ENCODE measurements around the gene CTAGE1. TPM values are rescaled to one million over a fixed set of nuclear protein-coding genes. Genes with fewer than 3 reads are reported as not detected.

The CTAGE1 gene
- total RNA-seq, 4 donors from 2014 or later: not detected

- H3K4me3 ChIP-seq: no peak overlapping the region
- TF ChIP-seq EP300 (IDR thresholded peaks at IDR 0.05) (no peak), POLR2AphosphoS5 (IDR thresholded peaks at IDR 0.05) (no peak), CTCF (IDR thresholded peaks at IDR 0.05) (no peak), POLR2A (IDR thresholded peaks at IDR 0.05; ENCODE audit: low read depth) (no peak)
- WGBS: 73% methylated on average over 5 of the region's 5 CpGs
Measured at GRCh38 chr18:22411446-22411845, 6.3 kb downstream of the CTAGE1 start.

GRCh38 chr18:22410126-22410525, 7.6 kb downstream of the CTAGE1 start:
- Histone ChIP-seq H3K4me1 (no peaks in the 10 kb centered on the region), H3K27ac (replicated peaks in 1 of 4) (no peak overlapping the region), H3K9me3 (peaks cover 0 to 13% (median 8%) of the 10 kb centered on the region in 4 donors), H3K4me3 (no peak overlapping the region), H3K27me3 (no peaks in the 10 kb centered on the region), H3K36me3 (no peaks in the 10 kb centered on the region)
- 89% methylated on average over 3 of the region's 3 CpGs for WGBS
- DNase-seq (ENCODE audit: extremely low spot score): no peak
- TF ChIP-seq POLR2AphosphoS5 (IDR thresholded peaks at IDR 0.05): no peak
- no peak for TF ChIP-seq CTCF (IDR thresholded peaks at IDR 0.05)
- TF ChIP-seq POLR2A (IDR thresholded peaks at IDR 0.05; ENCODE audit: low read depth): no peak
- no peak for TF ChIP-seq EP300 (IDR thresholded peaks at IDR 0.05)
- intact Hi-C loops (cut with DNase I): no loop called here

More at GRCh38 chr18:22411446-22411845, 6.3 kb downstream of the CTAGE1 start:
- H3K9me3 ChIP-seq: no peaks in the 10 kb centered on the region
- no peaks in the 10 kb centered on the region for H3K27me3 ChIP-seq
- no peak for DNase-seq (ENCODE audit: extremely low spot score)
- no peaks in the 10 kb centered on the region for H3K36me3 ChIP-seq
- intact Hi-C loops (cut with DNase I): no loop called here
- no peak overlapping the region for H3K27ac ChIP-seq (replicated peaks in 1 of 4)
- H3K4me1 ChIP-seq: no peaks in the 10 kb centered on the region

- Histone ChIP-seq H3K27ac (replicated peaks in 1 of 4) (no peak overlapping the region), H3K9me3 (peaks cover 0 to 19% (median 12%) of the 10 kb centered on the region in 4 donors), H3K4me1 (no peaks in the 10 kb centered on the region), H3K27me3 (no peaks in the 10 kb centered on the region), H3K36me3 (no peaks in the 10 kb centered on the region), H3K4me3 (no peak overlapping the region)
- DNase-seq (ENCODE audit: extremely low spot score): no peak
- 62% methylated on average over 1 of the region's 1 CpG for WGBS
- TF ChIP-seq POLR2AphosphoS5 (IDR thresholded peaks at IDR 0.05): no peak
- no peak for TF ChIP-seq POLR2A (IDR thresholded peaks at IDR 0.05; ENCODE audit: low read depth)
- TF ChIP-seq CTCF (IDR thresholded peaks at IDR 0.05): no peak
- TF ChIP-seq EP300 (IDR thresholded peaks at IDR 0.05): no peak
- intact Hi-C loops (cut with DNase I): no loop called here
Measured at GRCh38 chr18:22409445-22409844, 8.3 kb downstream of the CTAGE1 start.

- Histone ChIP-seq H3K36me3 (no peaks in the 10 kb centered on the region), H3K4me3 (no peak overlapping the region), H3K9me3 (peaks cover 0 to 24% (median 12%) of the 10 kb centered on the region in 4 donors), H3K4me1 (no peaks in the 10 kb centered on the region), H3K27ac (replicated peaks in 1 of 4) (no peak overlapping the region), H3K27me3 (no peaks in the 10 kb centered on the region)
- no peak for DNase-seq (ENCODE audit: extremely low spot score)
- intact Hi-C loops (cut with DNase I): no loop called here
- WGBS: 92% methylated on average over 3 of the region's 3 CpGs
- TF ChIP-seq POLR2A (IDR thresholded peaks at IDR 0.05; ENCODE audit: low read depth) (no peak), POLR2AphosphoS5 (IDR thresholded peaks at IDR 0.05) (no peak), EP300 (IDR thresholded peaks at IDR 0.05) (no peak), CTCF (IDR thresholded peaks at IDR 0.05) (no peak)
Measured at GRCh38 chr18:22408059-22408458, 9.7 kb downstream of the CTAGE1 start.

GRCh38 chr18:22405142-22405541, 12.6 kb downstream of the CTAGE1 start:
- Histone ChIP-seq H3K4me3 (no peak overlapping the region), H3K9me3 (peaks cover 0 to 24% (median 12%) of the 10 kb centered on the region in 4 donors), H3K27me3 (no peaks in the 10 kb centered on the region), H3K36me3 (no peaks in the 10 kb centered on the region), H3K4me1 (no peaks in the 10 kb centered on the region), H3K27ac (replicated peaks in 1 of 4) (no peak overlapping the region)
- TF ChIP-seq CTCF (IDR thresholded peaks at IDR 0.05) (no peak), EP300 (IDR thresholded peaks at IDR 0.05) (no peak), POLR2AphosphoS5 (IDR thresholded peaks at IDR 0.05) (no peak), POLR2A (IDR thresholded peaks at IDR 0.05; ENCODE audit: low read depth) (no peak)
- no peak for DNase-seq (ENCODE audit: extremely low spot score)
- intact Hi-C loops (cut with DNase I): no loop called here

All from esophagus muscularis mucosa (tissue), 4 donors.